Measurements from ENCODE around the gene ZFYVE21.

Gene ZFYVE21

DNA sequence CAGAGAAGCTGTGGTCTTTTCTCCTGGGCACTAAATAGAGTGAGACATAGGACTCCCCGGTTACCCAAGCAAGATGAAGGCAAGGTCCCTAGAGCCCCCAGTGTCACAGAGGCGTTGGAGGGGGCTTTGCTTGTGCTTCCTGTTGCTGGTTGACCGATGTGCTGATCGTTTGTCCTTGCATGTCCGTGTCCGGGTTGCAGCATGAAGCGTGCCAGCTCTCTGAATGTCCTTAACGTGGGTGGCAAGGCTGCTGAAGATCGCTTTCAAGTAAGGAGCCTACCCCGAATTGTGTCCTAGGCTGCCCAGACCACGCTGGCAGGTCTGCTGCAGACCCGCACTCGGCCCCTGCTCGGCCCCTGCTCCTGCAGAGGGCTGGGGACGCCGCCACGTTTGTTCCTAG is 23.5 kb upstream of the ZFYVE21 start:
- H3K4me3 ChIP-seq (ENCODE audit: low read depth, low read length) = no peak overlapping the region
- TF ChIP-seq, protein P1, sequence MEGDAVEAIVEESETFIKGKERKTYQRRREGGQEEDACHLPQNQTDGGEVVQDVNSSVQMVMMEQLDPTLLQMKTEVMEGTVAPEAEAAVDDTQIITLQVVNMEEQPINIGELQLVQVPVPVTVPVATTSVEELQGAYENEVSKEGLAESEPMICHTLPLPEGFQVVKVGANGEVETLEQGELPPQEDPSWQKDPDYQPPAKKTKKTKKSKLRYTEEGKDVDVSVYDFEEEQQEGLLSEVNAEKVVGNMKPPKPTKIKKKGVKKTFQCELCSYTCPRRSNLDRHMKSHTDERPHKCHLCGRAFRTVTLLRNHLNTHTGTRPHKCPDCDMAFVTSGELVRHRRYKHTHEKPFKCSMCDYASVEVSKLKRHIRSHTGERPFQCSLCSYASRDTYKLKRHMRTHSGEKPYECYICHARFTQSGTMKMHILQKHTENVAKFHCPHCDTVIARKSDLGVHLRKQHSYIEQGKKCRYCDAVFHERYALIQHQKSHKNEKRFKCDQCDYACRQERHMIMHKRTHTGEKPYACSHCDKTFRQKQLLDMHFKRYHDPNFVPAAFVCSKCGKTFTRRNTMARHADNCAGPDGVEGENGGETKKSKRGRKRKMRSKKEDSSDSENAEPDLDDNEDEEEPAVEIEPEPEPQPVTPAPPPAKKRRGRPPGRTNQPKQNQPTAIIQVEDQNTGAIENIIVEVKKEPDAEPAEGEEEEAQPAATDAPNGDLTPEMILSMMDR (IDR thresholded peaks at IDR 0.05; ENCODE audit: low read depth, low read length, missing control alignments) = no peak
- no peak for DNase-seq (ENCODE audit: low read depth)

DNA sequence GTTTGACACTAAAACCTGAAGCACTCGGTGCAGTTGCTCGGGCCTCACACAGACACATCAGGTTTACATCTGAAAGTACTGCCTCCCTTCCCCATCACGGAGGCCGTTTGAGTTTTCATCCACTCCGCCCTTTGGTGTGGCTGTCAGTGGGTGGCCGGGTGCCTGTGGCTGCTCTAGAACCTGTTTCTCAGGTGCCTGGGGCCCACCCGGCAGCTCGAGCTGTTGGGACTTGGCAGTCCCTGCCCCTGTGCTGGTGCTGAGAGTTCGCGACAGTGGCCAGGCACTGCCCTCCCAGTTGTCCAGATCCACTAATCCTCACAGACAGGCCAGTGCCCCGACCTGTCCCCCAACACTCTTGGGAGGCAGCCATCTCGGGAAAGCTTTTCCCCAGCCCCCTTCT is 22.7 kb upstream of the ZFYVE21 start:
- no peak for DNase-seq (ENCODE audit: low read depth)
- no peak overlapping the region for H3K4me3 ChIP-seq (ENCODE audit: low read depth, low read length)
- TF ChIP-seq, protein P1 (IDR thresholded peaks at IDR 0.05; ENCODE audit: low read depth, low read length, missing control alignments) = no peak

DNA sequence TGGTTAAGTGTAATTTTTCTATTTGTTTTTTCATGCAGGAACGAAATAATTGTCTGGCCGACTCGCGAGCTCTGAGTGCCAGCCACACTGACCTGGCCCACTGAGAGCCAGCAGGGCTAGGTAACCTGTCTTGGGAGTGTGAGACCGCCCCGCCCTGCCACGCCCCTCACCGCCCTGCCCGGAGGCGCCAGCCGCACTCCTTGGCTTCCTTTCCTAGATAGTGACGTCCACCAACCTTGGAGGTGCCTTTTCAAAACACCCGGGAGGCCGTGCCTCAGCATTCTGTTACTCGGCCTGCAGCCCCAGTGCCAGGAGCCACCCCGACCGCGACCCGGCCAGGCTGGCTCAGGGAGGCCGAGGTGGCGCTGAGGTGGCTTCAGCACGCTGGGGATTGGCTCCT is 22.1 kb upstream of the ZFYVE21 start:
- TF ChIP-seq, protein P1 (IDR thresholded peaks at IDR 0.05; ENCODE audit: low read depth, low read length, missing control alignments) = no peak
- DNase-seq (ENCODE audit: low read depth) = no peak
- H3K4me3 ChIP-seq (ENCODE audit: low read depth, low read length) = no peak overlapping the region

DNA sequence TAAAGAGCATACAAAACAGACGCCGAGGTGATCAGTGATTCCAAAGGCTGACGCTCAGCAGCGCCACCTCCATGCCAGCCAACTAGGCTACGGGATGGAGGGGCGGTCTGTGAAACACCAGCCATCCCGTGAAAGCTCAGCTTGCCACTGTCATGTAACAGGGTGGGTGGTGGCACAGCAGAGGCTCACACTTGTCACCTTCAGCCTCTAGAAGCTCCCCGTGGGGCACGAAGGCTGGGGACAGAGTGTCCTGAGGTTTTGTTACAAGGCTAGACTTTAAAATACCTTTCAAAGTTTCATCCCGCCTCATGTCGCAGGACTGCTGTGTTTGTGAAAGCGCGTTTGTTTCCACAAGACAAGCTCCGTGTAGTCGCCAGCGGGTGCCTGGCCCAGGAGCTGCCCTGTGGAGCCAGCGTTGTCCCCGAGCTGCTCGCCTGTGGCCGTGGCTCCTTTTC is 21.0 kb upstream of the ZFYVE21 start:
- TF ChIP-seq, protein P1 (IDR thresholded peaks at IDR 0.05; ENCODE audit: low read depth, low read length, missing control alignments) = no peak
- H3K4me3 ChIP-seq (ENCODE audit: low read depth, low read length) = no peak overlapping the region
- no peak for DNase-seq (ENCODE audit: low read depth)

DNA sequence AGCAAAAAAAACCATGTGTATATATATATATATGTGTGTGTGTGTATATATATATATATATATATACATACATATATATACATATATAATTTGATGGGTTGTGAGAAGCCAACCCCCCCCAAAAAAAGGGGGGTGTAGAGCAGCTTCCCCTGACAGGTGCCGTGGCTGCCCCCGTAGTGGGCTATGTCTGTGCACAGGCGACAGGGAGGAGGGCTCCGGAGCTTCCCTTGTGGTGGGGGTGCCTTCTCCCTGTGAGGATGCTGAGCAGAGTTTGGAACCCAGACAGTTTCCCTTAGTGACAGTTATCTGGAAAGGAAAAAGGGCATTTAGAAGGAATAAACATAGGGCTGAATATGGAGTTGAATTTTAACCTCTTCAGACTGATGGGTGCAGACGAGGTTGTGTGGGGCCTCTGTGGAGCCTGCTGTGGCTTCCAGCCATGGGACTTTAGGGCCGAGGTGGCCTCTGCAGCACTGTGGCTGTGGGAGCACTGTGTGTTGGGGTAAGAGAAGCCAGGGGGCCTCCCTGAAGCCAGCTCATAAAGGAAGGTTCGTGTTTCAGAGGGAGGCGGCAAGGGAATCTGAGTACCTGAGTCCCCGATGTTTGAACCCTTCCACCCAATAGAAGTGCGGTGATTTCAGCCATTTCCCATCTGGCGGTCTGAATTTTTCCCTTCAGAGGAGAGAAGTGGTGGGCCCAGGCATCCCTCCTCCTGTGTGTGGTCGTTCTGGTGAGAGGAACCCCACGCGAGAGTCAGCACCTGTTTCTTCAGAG is 20.1 kb upstream of the ZFYVE21 start:
- TF ChIP-seq, protein P1 (IDR thresholded peaks at IDR 0.05; ENCODE audit: low read depth, low read length, missing control alignments) = no peak
- H3K4me3 ChIP-seq (ENCODE audit: low read depth, low read length) = no peak overlapping the region
- no peak for DNase-seq (ENCODE audit: low read depth)

DNA sequence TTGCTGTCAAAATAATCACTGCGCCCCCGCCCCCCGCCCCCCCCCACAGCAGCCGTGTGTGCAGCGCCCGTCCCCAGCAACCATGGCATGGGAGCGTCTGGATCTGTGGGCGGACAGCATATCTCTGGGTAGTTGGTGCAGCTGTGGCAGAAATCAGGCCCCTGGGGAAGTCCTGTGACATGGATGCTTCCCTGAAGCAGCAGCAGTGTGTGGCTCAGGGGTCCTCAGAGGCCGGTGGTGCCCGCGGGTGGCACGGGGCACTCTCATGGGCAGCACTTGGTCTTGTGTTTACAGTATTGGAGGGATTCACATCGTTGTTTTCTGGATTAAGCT is 19.6 kb upstream of the ZFYVE21 start:
- DNase-seq (ENCODE audit: low read depth) = no peak
- TF ChIP-seq, protein P1 (IDR thresholded peaks at IDR 0.05; ENCODE audit: low read depth, low read length, missing control alignments) = no peak

DNA sequence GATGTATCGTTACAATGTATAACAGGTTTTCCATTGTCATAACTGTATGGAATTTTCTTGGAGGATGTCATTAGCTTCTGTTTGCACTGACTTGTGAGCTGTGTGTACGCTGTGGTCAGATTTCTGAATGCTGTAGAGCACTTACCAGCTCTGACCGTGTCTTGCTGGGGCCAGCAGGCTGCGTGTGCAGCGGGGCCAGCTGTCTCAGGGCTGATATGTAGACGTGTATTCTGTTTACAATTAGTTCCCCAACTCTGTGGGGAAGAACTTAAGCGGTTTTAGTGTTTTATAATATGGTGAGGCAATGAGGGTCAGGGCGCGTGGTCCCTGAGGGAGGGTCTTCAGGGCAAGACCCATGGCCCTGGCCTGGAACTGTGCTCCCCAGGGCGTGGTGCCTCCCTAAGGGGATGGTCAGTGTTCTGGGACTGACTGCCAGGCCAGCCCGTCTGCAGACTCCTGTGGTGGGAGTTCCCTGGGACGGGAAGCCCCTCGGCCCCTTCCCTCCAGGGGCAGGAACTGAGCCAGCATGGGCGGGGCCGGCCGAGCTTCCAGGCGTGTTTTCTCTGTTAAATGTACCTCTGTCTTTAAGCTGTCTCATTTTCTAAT is 19.0 kb upstream of the ZFYVE21 start:
- H3K4me3 ChIP-seq (ENCODE audit: low read depth, low read length) = no peak overlapping the region
- no peak for DNase-seq (ENCODE audit: low read depth)
- TF ChIP-seq, protein P1 (IDR thresholded peaks at IDR 0.05; ENCODE audit: low read depth, low read length, missing control alignments) = no peak

More for the DNA sequence above, 19.6 kb upstream of the ZFYVE21 start:
- no peak overlapping the region for H3K4me3 ChIP-seq (ENCODE audit: low read depth, low read length)

Measured in GM12864 (cell line).